GM18873 (cell line): ENCODE results near the gene ACHE.

Experiments
- ATAC-seq: cut with Tn5 transposase; IDR thresholded peaks from one replicate; pipeline ENCODE4 v1.9.1; 2021; ENCODE audit warnings: mild to moderate bottlenecking, moderate library complexity, moderate number of reproducible peaks; ENCODE audit not compliant: unreplicated experiment, low FRiP score

The ACHE gene

GRCh38 chr7:100897772-100898454 lies 2.2 kb upstream of the ACHE start:
- ATAC-seq = no peak

- ATAC-seq = no peak
Observed at GRCh38 chr7:100896732-100897608, 1.3 kb upstream of the ACHE start.

GRCh38 chr7:100895956-100896731 lies 456 bp upstream of the ACHE start:
- ATAC-seq = no peak

GRCh38 chr7:100894860-100895700 lies 608 bp downstream of the ACHE start:
- no peak for ATAC-seq

- ATAC-seq = no peak
Observed at GRCh38 chr7:100893910-100894721, 1.6 kb downstream of the ACHE start.

GRCh38 chr7:100893318-100893895 lies 2.3 kb downstream of the ACHE start:
- ATAC-seq = no peak

- ATAC-seq = no peak
Observed at GRCh38 chr7:100892364-100893317, 3.0 kb downstream of the ACHE start.

GRCh38 chr7:100891568-100892247 lies 4.0 kb downstream of the ACHE start:
- no peak for ATAC-seq

GRCh38 chr7:100890653-100891567 lies 4.8 kb downstream of the ACHE start:
- ATAC-seq = no peak

GRCh38 chr7:100888988-100889750 lies 6.5 kb downstream of the ACHE start, which contains the start of gene UFSP1:
Gene UFSP1, minus strand, starts transcription at chr7:100889715. Its CDS starts 444 bp downstream, at chr7:100889271.
- ATAC-seq = peak; percentile 10

- no peak for ATAC-seq
Observed at GRCh38 chr7:100888291-100888987, 7.2 kb downstream of the ACHE start.

- no peak for ATAC-seq
Observed at GRCh38 chr7:100887516-100888290, 8.0 kb downstream of the ACHE start.

- no peak for ATAC-seq
Observed at GRCh38 chr7:100886936-100887515, 8.7 kb downstream of the ACHE start.
